Suprapubic skin (tissue), 4 donors: ENCODE data around the gene LGI2.

Experiments used
- POLR2A ChIP-seq, 2 donors: fragments of 450-650 bp; IDR thresholded peaks; one replicate each; pipeline ENCODE4 v1.6.1; 2017; ENCODE audit warnings: antibody characterized with exemption in 2 of 2, mild to moderate bottlenecking in 2 of 2, moderate library complexity in 2 of 2
- POLR2AphosphoS5 ChIP-seq, 3 donors: sonication (generic); formaldehyde crosslinking; IDR thresholded peaks; one replicate each; pipeline ENCODE4 v1.6.1; 2017; ENCODE audit warnings: antibody characterized with exemption in 3 of 3
- TF ChIP-seq, protein P1 (sequence below), 2 donors: fragments of 200-600 bp in 1 of 2; fragments of 450-650 bp in 1 of 2; sonication (generic) in 1 of 2; IDR thresholded peaks; one replicate each; pipeline ENCODE4 v1.5.1; 2016 to 2019; ENCODE audit warnings: antibody characterized with exemption in 2 of 2, mild to moderate bottlenecking in 1 of 2, moderate library complexity in 1 of 2

DNA sequence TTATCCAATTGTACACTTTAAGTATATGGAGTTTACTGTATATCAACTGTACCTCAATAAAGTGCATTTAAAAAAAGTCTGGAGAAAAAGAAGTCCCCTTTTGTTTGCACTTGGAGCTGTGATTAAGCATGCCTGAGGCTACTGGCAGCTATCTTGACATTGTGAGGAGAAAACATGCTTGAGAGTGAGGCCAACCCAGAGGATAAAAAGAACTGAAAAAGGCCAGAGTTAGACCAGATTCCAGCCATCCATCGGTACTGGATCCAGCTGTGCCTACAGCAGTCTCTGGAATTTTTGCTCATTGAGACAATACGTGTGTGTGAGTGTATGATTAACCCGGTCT, 57.4 kb downstream of the LGI2 start:
- TF ChIP-seq, protein P1, sequence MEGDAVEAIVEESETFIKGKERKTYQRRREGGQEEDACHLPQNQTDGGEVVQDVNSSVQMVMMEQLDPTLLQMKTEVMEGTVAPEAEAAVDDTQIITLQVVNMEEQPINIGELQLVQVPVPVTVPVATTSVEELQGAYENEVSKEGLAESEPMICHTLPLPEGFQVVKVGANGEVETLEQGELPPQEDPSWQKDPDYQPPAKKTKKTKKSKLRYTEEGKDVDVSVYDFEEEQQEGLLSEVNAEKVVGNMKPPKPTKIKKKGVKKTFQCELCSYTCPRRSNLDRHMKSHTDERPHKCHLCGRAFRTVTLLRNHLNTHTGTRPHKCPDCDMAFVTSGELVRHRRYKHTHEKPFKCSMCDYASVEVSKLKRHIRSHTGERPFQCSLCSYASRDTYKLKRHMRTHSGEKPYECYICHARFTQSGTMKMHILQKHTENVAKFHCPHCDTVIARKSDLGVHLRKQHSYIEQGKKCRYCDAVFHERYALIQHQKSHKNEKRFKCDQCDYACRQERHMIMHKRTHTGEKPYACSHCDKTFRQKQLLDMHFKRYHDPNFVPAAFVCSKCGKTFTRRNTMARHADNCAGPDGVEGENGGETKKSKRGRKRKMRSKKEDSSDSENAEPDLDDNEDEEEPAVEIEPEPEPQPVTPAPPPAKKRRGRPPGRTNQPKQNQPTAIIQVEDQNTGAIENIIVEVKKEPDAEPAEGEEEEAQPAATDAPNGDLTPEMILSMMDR (IDR thresholded peaks at IDR 0.05), result no peak
- no peak for TF ChIP-seq POLR2AphosphoS5 (IDR thresholded peaks at IDR 0.05)
- no peak for TF ChIP-seq POLR2A (IDR thresholded peaks at IDR 0.05)
